ENCODE measurements around the gene APOF. TPM values are rescaled to one million over a fixed set of nuclear protein-coding genes. Genes with fewer than 3 reads are reported as not detected.

APOF gene
- total and polyA plus RNA-seq, 9 of the 15 experiments (the other 6 are each of a cell fraction or from before 2014, with no cell fraction given), result 0.09 to 0.15 (median 0.12) TPM; not detected in 5

DNA sequence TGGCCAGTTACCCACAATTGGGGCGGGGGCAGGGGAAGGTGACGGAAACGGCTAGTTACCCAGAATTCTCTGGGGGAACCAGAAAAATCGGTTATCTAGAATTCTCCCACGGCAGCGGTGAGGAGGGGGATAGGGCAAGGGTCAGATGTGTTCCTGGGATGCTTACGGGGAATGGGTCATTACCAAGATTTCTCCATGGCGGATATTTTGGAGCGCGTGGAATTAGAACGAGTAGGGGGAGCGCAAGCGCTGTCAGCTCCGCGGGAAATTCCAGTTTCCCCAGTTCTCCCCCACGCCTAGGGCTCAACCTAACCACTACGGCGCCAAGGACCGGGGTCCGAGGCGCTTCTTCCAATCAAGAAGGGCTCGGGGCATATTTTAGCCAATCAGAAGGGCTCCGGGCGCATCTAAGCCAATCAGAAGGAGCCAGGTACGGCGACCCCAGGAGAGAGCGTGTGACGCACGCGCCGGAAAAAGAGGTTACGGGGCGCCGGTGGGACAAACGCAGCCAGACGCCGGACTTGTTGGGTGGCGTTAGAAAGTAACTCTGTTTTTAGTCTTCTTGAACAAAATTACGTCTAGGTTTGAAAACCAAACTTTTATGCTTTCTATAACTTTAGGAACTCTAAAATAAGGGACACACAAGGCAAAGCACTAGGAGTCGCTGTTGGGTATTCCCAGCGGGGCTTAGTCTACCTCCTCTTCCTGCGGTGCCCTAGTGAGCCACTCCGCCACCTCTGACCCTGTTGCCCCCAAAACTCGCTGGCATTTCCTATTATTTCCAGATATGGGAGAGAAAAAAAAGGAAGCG is 28.8 kb downstream of the APOF start, which contains the start of gene PAN2 (continued):
- TF ChIP-seq, protein P1, sequence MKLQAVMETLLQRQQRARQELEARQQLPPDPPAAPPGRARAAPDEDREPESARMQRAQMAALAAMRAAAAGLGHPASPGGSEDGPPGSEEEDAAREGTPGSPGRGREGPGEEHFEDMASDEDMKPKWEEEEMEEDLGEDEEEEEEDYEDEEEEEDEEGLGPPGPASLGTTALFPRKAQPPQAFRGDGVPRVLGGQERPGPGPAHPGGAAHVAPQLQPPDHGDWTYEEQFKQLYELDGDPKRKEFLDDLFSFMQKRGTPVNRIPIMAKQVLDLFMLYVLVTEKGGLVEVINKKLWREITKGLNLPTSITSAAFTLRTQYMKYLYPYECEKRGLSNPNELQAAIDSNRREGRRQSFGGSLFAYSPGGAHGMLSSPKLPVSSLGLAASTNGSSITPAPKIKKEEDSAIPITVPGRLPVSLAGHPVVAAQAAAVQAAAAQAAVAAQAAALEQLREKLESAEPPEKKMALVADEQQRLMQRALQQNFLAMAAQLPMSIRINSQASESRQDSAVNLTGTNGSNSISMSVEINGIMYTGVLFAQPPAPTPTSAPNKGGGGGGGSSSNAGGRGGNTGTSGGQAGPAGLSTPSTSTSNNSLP (IDR thresholded peaks at IDR 0.05; ENCODE audit: borderline replicate concordance, low read depth, low read length), result no peak
- TF ChIP-seq, protein P2, sequence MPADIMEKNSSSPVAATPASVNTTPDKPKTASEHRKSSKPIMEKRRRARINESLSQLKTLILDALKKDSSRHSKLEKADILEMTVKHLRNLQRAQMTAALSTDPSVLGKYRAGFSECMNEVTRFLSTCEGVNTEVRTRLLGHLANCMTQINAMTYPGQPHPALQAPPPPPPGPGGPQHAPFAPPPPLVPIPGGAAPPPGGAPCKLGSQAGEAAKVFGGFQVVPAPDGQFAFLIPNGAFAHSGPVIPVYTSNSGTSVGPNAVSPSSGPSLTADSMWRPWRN (IDR thresholded peaks at IDR 0.05; ENCODE audit: low read depth), result no peak
- no peak for TF ChIP-seq CBFA2T2 (conservative IDR thresholded peaks at IDR 0.05)
- no peak for TF ChIP-seq CBX8 (IDR thresholded peaks at IDR 0.05; ENCODE audit: borderline replicate concordance, extremely low read depth, low read depth, low read length, poor library complexity, severe bottlenecking)
- no peak; the same call in 1 of the 2 replicates for TF ChIP-seq SOX6 (IDR thresholded peaks at IDR 0.05)
- peak in 1 of 2 experiments; percentile 55; a peak in 2 of 4 replicates for TF ChIP-seq MAZ (CRISPR knock-in tag; conservative IDR thresholded peaks at IDR 0.05 in 1 of 2, IDR thresholded peaks at IDR 0.05 in 1 of 2)
- TF ChIP-seq NONO (IDR thresholded peaks at IDR 0.05; ENCODE audit: low read depth in 2 of 2, low read length in 1 of 2), result peak in 1 of 2 experiments; percentile 91; a peak in 2 of 4 replicates
- no peak for TF ChIP-seq NR2F6 (CRISPR knock-in tag; IDR thresholded peaks at IDR 0.05)
- TF ChIP-seq GTF2E2 (tag; IDR thresholded peaks at IDR 0.05), result peak; percentile 95
- peak; percentile 60 for TF ChIP-seq SIN3B (IDR thresholded peaks at IDR 0.05; ENCODE audit: low read depth)
- no peak for TF ChIP-seq MAFG (tag; conservative IDR thresholded peaks at IDR 0.05)
- no peak for TF ChIP-seq ZKSCAN1 (IDR thresholded peaks at IDR 0.05; ENCODE audit: low read depth, low read length)
- TF ChIP-seq ZNF778 (CRISPR knock-in tag; IDR thresholded peaks at IDR 0.05), result no peak
- TF ChIP-seq, protein P3, sequence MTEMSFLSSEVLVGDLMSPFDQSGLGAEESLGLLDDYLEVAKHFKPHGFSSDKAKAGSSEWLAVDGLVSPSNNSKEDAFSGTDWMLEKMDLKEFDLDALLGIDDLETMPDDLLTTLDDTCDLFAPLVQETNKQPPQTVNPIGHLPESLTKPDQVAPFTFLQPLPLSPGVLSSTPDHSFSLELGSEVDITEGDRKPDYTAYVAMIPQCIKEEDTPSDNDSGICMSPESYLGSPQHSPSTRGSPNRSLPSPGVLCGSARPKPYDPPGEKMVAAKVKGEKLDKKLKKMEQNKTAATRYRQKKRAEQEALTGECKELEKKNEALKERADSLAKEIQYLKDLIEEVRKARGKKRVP (CRISPR knock-in tag; IDR thresholded peaks at IDR 0.05), result no peak
- peak; percentile 37; the same call in 1 of the 2 replicates for TF ChIP-seq PHF21A (IDR thresholded peaks at IDR 0.05; ENCODE audit: borderline replicate concordance, low read depth)
- TF ChIP-seq ETV6 (IDR thresholded peaks at IDR 0.05; ENCODE audit: borderline replicate concordance in 1 of 2, low read depth in 2 of 2, low read length in 1 of 2), result no peak
- TF ChIP-seq ETV6 (CRISPR knock-in tag; IDR thresholded peaks at IDR 0.05; ENCODE audit: borderline replicate concordance), result no peak
- TF ChIP-seq, protein P4, sequence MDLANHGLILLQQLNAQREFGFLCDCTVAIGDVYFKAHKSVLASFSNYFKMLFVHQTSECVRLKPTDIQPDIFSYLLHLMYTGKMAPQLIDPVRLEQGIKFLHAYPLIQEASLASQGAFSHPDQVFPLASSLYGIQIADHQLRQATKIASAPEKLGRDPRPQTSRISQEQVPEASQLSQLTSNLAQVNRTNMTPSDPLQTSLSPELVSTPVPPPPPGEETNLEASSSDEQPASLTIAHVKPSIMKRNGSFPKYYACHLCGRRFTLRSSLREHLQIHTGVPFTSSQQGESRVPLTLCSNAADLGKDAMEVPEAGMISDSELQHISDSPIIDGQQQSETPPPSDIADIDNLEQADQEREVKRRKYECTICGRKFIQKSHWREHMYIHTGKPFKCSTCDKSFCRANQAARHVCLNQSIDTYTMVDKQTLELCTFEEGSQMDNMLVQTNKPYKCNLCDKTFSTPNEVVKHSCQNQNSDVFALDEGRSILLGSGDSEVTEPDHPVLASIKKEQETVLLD (IDR thresholded peaks at IDR 0.05), result no peak; the same call in 1 of the 2 replicates
- TF ChIP-seq, protein P5, sequence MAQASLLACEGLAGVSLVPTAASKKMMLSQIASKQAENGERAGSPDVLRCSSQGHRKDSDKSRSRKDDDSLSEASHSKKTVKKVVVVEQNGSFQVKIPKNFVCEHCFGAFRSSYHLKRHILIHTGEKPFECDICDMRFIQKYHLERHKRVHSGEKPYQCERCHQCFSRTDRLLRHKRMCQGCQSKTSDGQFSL (CRISPR knock-in tag; IDR thresholded peaks at IDR 0.05), result peak; percentile 69; the same call in 1 of the 2 replicates
- TF ChIP-seq, protein P5 (tag; IDR thresholded peaks at IDR 0.05), result peak in 1 of 2 experiments; percentile 76; a peak in 2 of 4 replicates
- TF ChIP-seq SMAD1 (IDR thresholded peaks at IDR 0.05; ENCODE audit: low read depth, low read length, partially characterized antibody), result peak; percentile 61
- TF ChIP-seq ZC3H8 (IDR thresholded peaks at IDR 0.05), result no peak

All from K562 (cell line).